CD4-positive, alpha-beta T cell treated with Interferon alpha-2 for 1 hour (primary cell): ENCODE measurements around the gene MYL11.

ENCODE experiments used
- DNase-seq, 2 donors: peaks; one replicate each; pipeline ENCODE4 v3.0.0-alpha.2; 2020 to 2022

MYL11 gene

DNA sequence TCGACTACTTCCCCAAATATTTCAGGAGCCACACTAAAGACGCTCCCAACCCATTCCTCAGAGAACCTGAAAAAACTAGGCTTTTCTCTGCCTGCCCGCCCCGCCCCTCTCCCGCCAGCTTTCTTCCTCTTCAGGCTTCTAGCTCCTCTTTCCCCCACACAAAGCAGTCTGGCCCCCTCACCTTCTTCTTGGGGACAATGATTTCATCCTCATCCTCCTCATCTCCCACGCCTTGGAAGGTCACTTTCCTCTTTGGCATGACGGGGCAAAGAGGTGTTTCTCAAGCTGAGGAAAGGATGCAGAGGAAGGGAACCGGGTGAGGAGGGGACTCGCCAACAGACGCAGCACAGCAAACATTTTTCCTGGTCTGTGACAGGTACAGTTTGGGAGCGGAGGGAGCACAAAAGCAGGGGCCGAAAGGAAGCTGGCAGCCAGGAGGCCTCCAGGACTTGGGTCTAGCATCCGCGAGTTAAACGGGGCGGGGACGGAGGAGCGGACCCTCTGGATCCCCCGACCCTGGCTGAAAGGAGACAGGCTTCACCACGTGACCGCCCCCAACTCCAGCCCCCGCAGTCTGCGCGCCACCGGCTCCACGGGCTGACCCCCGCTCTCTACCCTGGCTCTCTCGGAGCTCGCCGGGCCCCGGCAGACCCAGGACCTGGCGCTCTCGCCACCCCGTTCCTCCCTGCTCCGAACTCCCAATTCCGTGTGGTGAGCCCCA, 20.0 kb upstream of the MYL11 start:
- DNase-seq, result no peak

DNA sequence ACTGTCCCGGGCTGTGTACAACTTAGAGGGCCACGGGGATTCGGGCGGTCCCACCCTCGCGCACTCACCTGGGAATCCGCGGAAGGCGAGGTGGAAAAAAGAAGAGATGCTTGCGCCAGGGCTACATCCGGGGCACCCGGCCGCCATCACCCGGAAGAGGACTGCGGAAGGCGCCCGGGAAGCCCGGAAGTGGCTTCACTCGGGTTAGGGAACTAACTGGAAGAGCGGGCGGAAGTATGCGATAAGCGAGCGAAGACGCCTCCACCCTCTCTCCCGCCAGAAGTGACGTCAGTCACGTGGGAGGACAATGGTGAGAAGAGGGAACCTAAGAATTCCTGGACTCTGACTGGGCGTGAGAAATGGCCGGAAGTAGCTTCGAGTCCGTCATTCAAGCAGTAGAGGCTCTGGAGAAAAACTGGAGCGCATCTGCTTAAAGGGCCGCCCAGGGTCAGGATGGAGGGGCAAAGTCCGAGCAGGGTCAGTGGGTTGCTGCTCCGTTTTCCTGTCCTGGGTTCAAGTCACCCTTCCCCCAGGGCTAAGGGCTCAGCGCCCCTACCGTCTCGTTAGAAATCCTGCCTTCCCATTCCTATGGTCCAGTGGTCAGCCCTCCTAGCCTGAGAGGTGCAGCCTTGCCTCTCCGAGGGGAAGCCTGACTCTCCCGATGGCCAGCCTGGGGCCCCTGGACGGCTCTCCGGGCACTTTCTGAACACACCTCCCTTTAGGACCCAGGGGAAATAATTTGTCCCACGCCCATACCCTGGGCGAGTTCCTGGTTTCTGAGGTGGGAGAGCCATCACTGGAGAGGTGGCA, 19.3 kb upstream of the MYL11 start, which contains the start of gene CD2BP2:
Gene CD2BP2 (minus strand): TSS at position 165 of the 810 bp plus-strand sequence. CDS start 627 bp downstream, outside the sequence.
- DNase-seq, result peak; percentile 92

DNA sequence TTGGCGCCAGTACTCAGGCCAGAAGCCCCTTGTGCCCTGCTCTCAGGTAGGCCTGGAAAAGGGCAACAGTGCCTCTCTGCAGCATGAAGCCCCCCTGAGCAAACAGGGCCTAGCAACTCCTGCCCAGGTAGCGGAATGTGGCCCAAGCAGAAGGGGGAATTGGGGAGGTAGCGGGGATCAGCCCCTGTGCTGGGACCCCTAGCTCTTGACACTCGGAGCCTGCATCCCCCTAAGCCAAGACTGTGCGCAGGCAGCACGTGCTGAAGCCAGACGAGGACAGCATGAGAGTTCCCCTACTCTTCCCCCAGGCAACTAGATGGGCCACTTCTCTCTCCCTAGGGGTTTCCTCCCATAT, 18.7 kb upstream of the MYL11 start:
- DNase-seq, result no peak

DNA sequence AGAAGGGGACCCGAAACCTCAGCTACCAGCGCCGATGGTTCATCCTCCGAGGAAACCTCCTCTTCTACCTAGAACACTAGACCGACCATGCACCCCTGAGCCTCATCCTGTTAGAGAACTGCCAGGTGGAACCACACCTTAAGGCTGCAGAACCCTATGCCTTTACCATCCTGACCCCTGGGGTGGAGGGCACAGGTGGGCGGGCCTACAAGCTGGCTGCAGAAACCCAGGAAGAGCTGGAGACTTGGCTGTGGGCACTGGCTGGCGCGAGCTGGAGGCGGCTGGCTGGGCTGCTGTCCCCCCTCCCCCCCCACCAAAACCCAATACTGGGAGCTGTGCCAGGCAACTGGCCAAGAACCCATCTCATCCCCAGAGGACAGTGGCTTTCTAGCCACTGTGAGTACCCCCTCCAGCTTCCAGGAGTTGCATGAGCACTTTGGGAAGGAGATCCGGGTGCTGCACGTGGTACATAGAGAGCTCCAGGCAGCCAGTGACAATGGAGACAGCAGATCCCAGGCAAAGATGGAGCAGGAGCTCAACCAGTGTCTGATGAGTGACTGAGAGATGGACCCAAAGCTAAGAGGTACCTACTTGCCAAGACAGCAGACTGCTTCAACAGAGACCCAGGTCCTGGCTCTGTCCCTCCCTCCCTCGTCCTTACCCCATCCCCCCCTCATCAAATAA, 18.1 kb upstream of the MYL11 start:
- no peak for DNase-seq

DNA sequence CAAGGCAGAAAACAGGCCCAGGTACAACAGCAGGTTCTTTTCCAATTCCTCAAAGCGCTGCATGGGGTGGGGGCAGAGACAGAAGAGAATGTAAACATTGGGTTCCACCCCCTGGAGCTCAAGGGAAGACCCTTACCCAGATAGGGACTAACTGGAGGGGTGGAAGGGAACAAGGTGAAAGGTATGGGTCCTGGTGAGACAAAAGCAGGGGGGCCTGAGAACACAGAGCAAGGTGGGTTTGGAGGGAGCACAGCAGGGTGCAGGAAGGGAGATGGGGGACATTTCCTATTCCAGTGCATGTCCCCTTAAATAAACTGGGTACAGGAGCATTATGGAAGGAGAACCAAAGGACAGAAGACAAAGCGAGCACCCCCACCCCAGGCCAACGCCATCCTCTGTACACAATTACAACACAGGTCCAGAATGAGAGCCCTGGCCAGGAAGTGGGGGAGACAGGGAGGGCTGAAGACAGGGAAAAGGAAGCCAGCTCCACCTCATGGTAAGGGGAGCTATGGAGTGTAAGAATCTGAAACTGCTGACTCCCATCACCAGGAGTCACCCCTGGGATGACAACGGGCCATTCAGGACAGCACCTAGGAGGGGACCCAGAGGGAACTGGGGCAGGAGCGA, 17.4 kb upstream of the MYL11 start:
- no peak for DNase-seq

GRCh38 chr16:30357715-30358576, 16.7 kb upstream of the MYL11 start:
- DNase-seq, result no peak

DNA sequence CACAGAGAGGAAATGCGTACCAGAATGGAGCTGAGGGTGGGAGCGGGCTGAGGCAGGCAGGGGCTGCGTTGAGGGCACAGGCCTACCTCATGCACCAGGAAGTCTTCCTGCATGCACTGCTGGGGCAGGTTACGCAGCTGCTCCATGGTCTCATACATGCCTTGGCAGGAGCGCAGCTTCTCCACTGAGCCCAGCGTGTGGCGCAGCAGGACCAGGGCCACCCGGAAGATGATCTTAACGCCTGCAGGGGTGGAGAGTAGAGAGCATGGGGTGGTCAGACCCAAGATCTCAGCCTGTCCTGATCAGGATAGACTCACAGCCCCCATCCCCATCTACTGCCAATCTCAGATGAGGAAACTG, 16.0 kb upstream of the MYL11 start:
- DNase-seq, result no peak

- DNase-seq, result no peak
Observed at GRCh38 chr16:30358990-30359870, 15.4 kb upstream of the MYL11 start.

- no peak for DNase-seq
Observed at GRCh38 chr16:30359871-30360170, 14.8 kb upstream of the MYL11 start.

DNA sequence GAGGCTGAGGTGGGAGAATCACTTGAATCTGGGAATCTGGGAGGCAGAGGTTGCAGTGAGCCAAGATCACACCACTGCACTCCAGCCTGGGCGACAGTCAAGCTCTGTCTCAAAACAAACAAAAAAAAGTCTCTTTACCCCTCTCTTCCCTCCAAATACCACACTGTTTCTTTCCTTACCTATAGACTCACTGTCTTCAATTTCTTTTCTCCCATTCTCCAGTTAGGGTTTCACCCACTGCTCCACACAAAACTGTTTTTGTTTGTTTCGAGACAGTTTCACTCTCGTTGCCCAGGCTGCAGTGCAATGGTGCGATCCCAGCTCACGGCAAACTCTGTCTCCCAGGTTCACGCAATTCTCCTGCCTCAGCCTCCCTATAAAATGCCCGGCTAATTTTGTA, 13.4 kb upstream of the MYL11 start:
- no peak for DNase-seq

DNA sequence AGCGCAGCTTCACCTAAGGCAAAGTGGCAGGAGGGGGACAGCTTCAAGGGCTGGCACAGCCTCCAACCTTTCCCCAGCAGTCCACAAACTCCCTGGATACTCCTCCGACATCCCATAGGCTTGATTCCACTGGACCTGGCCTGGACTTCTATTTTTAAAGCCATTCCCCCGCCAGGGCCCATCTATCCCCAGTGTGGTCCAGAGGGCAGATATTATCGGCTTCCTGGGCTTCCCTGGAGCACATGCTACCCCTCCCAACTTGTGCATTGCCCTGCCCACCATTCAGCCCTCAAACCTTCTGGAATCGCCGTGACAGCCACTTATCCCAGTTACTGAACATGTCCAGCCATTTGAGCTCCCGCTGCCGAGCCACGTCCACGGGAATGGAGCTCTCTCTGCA, 9.4 kb upstream of the MYL11 start:
- DNase-seq, result no peak

- no peak for DNase-seq
Observed at GRCh38 chr16:30366511-30366910, 8.1 kb upstream of the MYL11 start.

GRCh38 chr16:30367349-30368009, 7.1 kb upstream of the MYL11 start:
- no peak for DNase-seq

DNA sequence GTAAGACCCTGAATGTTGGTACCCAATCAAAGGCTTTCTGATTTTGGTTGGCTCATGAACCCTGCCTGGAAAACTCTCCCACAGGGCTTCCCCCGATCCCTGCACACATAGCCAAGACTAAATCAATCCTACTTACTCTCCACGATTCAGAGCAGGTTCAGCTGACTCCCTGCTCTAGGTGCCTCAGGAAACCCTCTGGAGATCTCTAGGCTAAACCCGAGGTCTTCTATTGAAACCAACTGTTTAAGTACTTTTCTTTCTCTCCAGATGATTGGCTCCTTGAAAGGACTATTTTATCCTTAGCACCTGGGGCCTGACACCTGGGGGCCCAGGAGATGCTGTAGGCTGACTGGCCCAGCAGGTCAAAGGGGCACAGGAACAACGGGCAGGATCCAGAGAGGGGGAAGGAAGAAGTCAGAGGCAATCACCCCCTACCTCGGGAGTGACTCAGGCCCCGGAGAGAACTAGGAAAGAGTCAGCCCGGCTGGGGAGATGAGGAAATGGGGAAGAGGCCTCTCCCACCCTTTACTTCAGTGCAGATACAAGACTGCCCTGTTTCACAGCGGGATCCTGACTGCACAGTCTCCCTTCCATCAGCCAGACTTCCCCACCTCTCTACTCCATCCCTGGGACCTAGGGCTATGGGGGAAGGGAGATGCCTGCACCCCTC, 6.3 kb upstream of the MYL11 start:
- DNase-seq, result peak in 1 of 2 donors; percentile 37

DNA sequence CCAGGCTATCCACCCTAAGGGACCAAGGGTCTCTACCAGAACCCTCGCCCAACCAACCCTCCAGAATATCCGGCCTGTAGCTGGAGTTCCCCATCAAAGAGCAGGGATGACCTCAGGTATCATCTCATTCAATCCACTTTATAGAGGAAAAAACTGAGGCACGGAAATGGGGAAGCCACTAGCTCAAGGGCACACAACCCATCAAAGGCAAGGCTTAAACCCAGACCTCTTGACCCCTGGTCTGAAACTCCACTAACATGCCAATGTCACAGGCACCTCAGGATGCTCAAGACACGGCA, 5.9 kb upstream of the MYL11 start:
- no peak for DNase-seq

GRCh38 chr16:30369091-30369937, 5.3 kb upstream of the MYL11 start:
- DNase-seq, result peak in 1 of 2 donors; percentile 27

GRCh38 chr16:30369938-30370455, 4.6 kb upstream of the MYL11 start:
- no peak for DNase-seq

GRCh38 chr16:30370456-30371247, 4.0 kb upstream of the MYL11 start, which contains the start of gene TBC1D10B:
TSS of gene TBC1D10B (minus strand) at chr16:30370494. CDS start at chr16:30370183, 311 bp downstream.
- peak; percentile 100 for DNase-seq
